GM20000 (cell line): ENCODE data around the gene SLC35E4.

Source experiments
- DNase-seq: peaks from one replicate; pipeline ENCODE4 v3.0.0; 2012; ENCODE audit warnings: low spot score
- CTCF ChIP-seq: IDR thresholded peaks from 2 replicates; pipeline ENCODE4 v1.5.1; 2012; ENCODE audit warnings: mild to moderate bottlenecking, control low read depth; ENCODE audit errors: extremely low read depth, missing control alignments

The SLC35E4 gene

GRCh38 chr22:30598986-30599385, 36.6 kb upstream of the SLC35E4 start:
- no peak for DNase-seq
- no peak for TF ChIP-seq CTCF

GRCh38 chr22:30600921-30601320, 34.7 kb upstream of the SLC35E4 start:
- no peak for DNase-seq
- TF ChIP-seq CTCF = no peak

GRCh38 chr22:30601464-30601863, 34.1 kb upstream of the SLC35E4 start:
- TF ChIP-seq CTCF = no peak
- no peak for DNase-seq

- peak; percentile 21 for TF ChIP-seq CTCF
These were observed 33.5 kb upstream of the SLC35E4 start for GRCh38 chr22:30602049-30602448.

GRCh38 chr22:30603801-30604200, 31.8 kb upstream of the SLC35E4 start:
- TF ChIP-seq CTCF = no peak
- no peak for DNase-seq

More at GRCh38 chr22:30602049-30602448, 33.5 kb upstream of the SLC35E4 start:
- no peak for DNase-seq

- TF ChIP-seq CTCF = no peak
- DNase-seq = no peak
These were observed 30.9 kb upstream of the SLC35E4 start for GRCh38 chr22:30604723-30605122.

- TF ChIP-seq CTCF = peak; percentile 47
- DNase-seq = peak; percentile 74
These were observed 30.0 kb upstream of the SLC35E4 start for GRCh38 chr22:30605449-30606110.
